Naive B cell (primary cell): Measurements from ENCODE around the gene BPNT1. TPM values are rescaled to one million over a fixed set of nuclear protein-coding genes. Genes with fewer than 3 reads are reported as not detected.
"Not testable (repeated sequence)": the region's sequence is repeated elsewhere in the genome, so short reads cannot be mapped to it uniquely, and the experiment has no call there.

ENCODE experiments used
- ATAC-seq, 2 donors: fragments of 150-1000 bp; cut with Tn5 transposase; 2 replicates each; pipeline ENCODE4 v1.10.0; 2021; ENCODE audit warnings: low read depth in 2 of 2, mild to moderate bottlenecking in 2 of 2, moderate library complexity in 2 of 2
- DNase-seq: peaks from one replicate; pipeline ENCODE4 v3.0.0; 2022
- H3K27ac Mint-ChIP-seq, 6 donors: one replicate each; pipeline ENCODE4 v1.8.0; 2020 to 2022; ENCODE audit warnings: mild to moderate bottlenecking in 6 of 6, mixed read lengths in 6 of 6, moderate library complexity in 5 of 6, inconsistent platforms in 2 of 6
- H3K27me3 Mint-ChIP-seq, 3 donors: one replicate each; pipeline ENCODE4 v1.8.0; 2021 to 2022; ENCODE audit warnings: mixed read lengths in 3 of 3, mild to moderate bottlenecking in 1 of 3
- H3K36me3 Mint-ChIP-seq, 2 donors: one replicate each; pipeline ENCODE4 v1.8.0; 2020 to 2022; ENCODE audit warnings: mixed read lengths in 2 of 2, inconsistent platforms in 1 of 2, mild to moderate bottlenecking in 1 of 2
- H3K4me1 Mint-ChIP-seq, 3 donors: one replicate each; pipeline ENCODE4 v1.8.0; 2020 to 2022; ENCODE audit warnings: mixed read lengths in 3 of 3, inconsistent platforms in 1 of 3, mild to moderate bottlenecking in 1 of 3, moderate library complexity in 1 of 3
- H3K4me3 Mint-ChIP-seq, 8 donors: one replicate each; pipeline ENCODE4 v1.8.0; 2020 to 2022; ENCODE audit warnings: mild to moderate bottlenecking in 8 of 8, mixed read lengths in 8 of 8, moderate library complexity in 8 of 8, inconsistent platforms in 2 of 8
- H3K9me3 Mint-ChIP-seq, 7 donors: one replicate each; pipeline ENCODE4 v1.8.0; 2020 to 2022; ENCODE audit warnings: mixed read lengths in 7 of 7, mild to moderate bottlenecking in 5 of 7, inconsistent platforms in 2 of 7, moderate library complexity in 1 of 7
- polyA plus RNA-seq, 6 donors: library from polyadenylated mRNA; unstranded; fragments of 300-500 nt; fragmentation: Illumina TruSeq; gene quantifications; one replicate each; pipeline ENCODE4 v1.2.3, GENCODE V29; 2021; ENCODE audit warnings: low read depth in 6 of 6

The BPNT1 gene
- polyA plus RNA-seq, 6 donors from 2014 or later, result 9.6 to 23.0 (median 18.4) TPM

GRCh38 chr1:220056374-220056773 lies 33.2 kb downstream of the BPNT1 start:
- Mint-ChIP-seq H3K27me3 (no peaks in the 10 kb centered on the region), H3K9me3 (peaks cover 0 to under 1% (median 0%) of the 10 kb centered on the region in 7 donors), H3K27ac (peak overlapping the region in 2 of 6 donors; percentile 15 to 33), H3K36me3 (peaks cover 0 to 2% of the 10 kb centered on the region in 2 donors), H3K4me1 (peaks cover 0 to 3% (median 0%) of the 10 kb centered on the region in 3 donors), H3K4me3 (no peak overlapping the region)
- ATAC-seq, result no peak
- DNase-seq, result no peak

GRCh38 chr1:220046052-220046930 lies 43.3 kb downstream of the BPNT1 start, which contains the start of gene EPRS1:
Gene EPRS1 (minus strand): TSS chr1:220046505. CDS start chr1:220046388, 117 bp downstream.
- ATAC-seq (peak; percentile 98), DNase-seq (peak; percentile 95)
- Mint-ChIP-seq H3K4me1 (peaks cover 18 to 44% (median 29%) of the 10 kb centered on the region in 3 donors), H3K27ac (peak within 1 kb of the TSS; percentile 84 to 96 (median 89)), H3K27me3 (no peaks in the 10 kb centered on the region), H3K9me3 (no peaks in the 10 kb centered on the region), H3K4me3 (peak within 1 kb of the TSS; percentile 86 to 97 (median 90)), H3K36me3 (no peaks in the 10 kb centered on the region)

GRCh38 chr1:220045356-220046051 lies 44.1 kb downstream of the BPNT1 start:
- Mint-ChIP-seq H3K36me3 (no peaks in the 10 kb centered on the region), H3K27me3 (no peaks in the 10 kb centered on the region), H3K9me3 (no peaks in the 10 kb centered on the region), H3K4me3 (peak overlapping the region; percentile 86 to 97 (median 90)), H3K4me1 (peaks cover 18 to 44% (median 29%) of the 10 kb centered on the region in 3 donors), H3K27ac (peak overlapping the region; percentile 84 to 96 (median 89))
- ATAC-seq, result no peak
- DNase-seq, result no peak

- no peaks in the 10 kb centered on the region for H3K27me3 Mint-ChIP-seq
- peak overlapping the region in 3 of 6 donors; percentile 88 to 96 (median 88) for H3K27ac Mint-ChIP-seq
- H3K36me3 Mint-ChIP-seq, result no peaks in the 10 kb centered on the region
- no peak for DNase-seq
- peaks cover 18 to 44% (median 29%) of the 10 kb centered on the region in 3 donors for H3K4me1 Mint-ChIP-seq
- no peaks in the 10 kb centered on the region for H3K9me3 Mint-ChIP-seq
- peak overlapping the region; percentile 86 to 97 (median 90) for H3K4me3 Mint-ChIP-seq
- no peak for ATAC-seq
Measured at GRCh38 chr1:220044678-220045355, 44.8 kb downstream of the BPNT1 start.

GRCh38 chr1:220043646-220044045 lies 45.9 kb downstream of the BPNT1 start:
- Mint-ChIP-seq H3K27ac (peak overlapping the region in 1 of 6 donors; percentile 14), H3K36me3 (peaks cover 2 to 3% of the 10 kb centered on the region in 2 donors), H3K27me3 (no peaks in the 10 kb centered on the region), H3K9me3 (no peaks in the 10 kb centered on the region), H3K4me3 (peak overlapping the region in 2 of 8 donors; percentile 52 to 80), H3K4me1 (peaks cover 20 to 47% (median 29%) of the 10 kb centered on the region in 3 donors)
- no peak for DNase-seq
- ATAC-seq, result no peak

GRCh38 chr1:220040028-220040596 lies 49.5 kb downstream of the BPNT1 start:
- no peaks in the 10 kb centered on the region for H3K27me3 Mint-ChIP-seq
- H3K36me3 Mint-ChIP-seq, result peaks cover 10 to 16% of the 10 kb centered on the region in 2 donors
- peaks cover 21 to 35% (median 25%) of the 10 kb centered on the region in 3 donors for H3K4me1 Mint-ChIP-seq
- DNase-seq (no peak), ATAC-seq (no peak)
- H3K27ac Mint-ChIP-seq, result no peak overlapping the region
- H3K9me3 Mint-ChIP-seq, result no peaks in the 10 kb centered on the region
- H3K4me3 Mint-ChIP-seq, result no peak overlapping the region

GRCh38 chr1:220038640-220039039 lies 50.9 kb downstream of the BPNT1 start:
- ATAC-seq, result no peak
- Mint-ChIP-seq H3K36me3 (peaks cover 10 to 16% of the 10 kb centered on the region in 2 donors), H3K9me3 (no peaks in the 10 kb centered on the region), H3K27me3 (no peaks in the 10 kb centered on the region), H3K4me3 (no peak overlapping the region), H3K27ac (peak overlapping the region in 1 of 6 donors; percentile 49), H3K4me1 (peaks cover 14 to 23% (median 18%) of the 10 kb centered on the region in 3 donors)
- DNase-seq, result no peak

- not testable (repeated sequence) for ATAC-seq, H3K9me3 Mint-ChIP-seq, H3K4me3 Mint-ChIP-seq, DNase-seq, H3K27me3 Mint-ChIP-seq
- peak overlapping the region in 4 of 6 donors; percentile 2 to 27 (median 7) for H3K27ac Mint-ChIP-seq
- H3K4me1 Mint-ChIP-seq, result peaks cover 8 to 19% (median 14%) of the 10 kb centered on the region in 3 donors
- H3K36me3 Mint-ChIP-seq, result peaks cover 15 to 16% of the 10 kb centered on the region in 2 donors
Measured at GRCh38 chr1:220037810-220038209, 51.8 kb downstream of the BPNT1 start.

GRCh38 chr1:220032911-220033310 lies 56.7 kb downstream of the BPNT1 start:
- Mint-ChIP-seq H3K27ac (no peak overlapping the region), H3K4me1 (peaks cover 0 to 8% (median 7%) of the 10 kb centered on the region in 3 donors), H3K9me3 (no peaks in the 10 kb centered on the region), H3K36me3 (peaks cover 5 to 32% of the 10 kb centered on the region in 2 donors), H3K4me3 (no peak overlapping the region), H3K27me3 (no peaks in the 10 kb centered on the region)
- ATAC-seq (no peak), DNase-seq (no peak)

- Mint-ChIP-seq H3K27me3 (no peaks in the 10 kb centered on the region), H3K27ac (peak overlapping the region in 2 of 6 donors; percentile 3 to 21), H3K36me3 (peaks cover 0 to 28% of the 10 kb centered on the region in 2 donors), H3K4me3 (no peak overlapping the region), H3K9me3 (no peaks in the 10 kb centered on the region), H3K4me1 (peaks cover 0 to 3% (median under 1%) of the 10 kb centered on the region in 3 donors)
- ATAC-seq (no peak), DNase-seq (no peak)
Measured at GRCh38 chr1:220031287-220031686, 58.3 kb downstream of the BPNT1 start.

- H3K4me1 Mint-ChIP-seq, result no peaks in the 10 kb centered on the region
- no peak for ATAC-seq
- H3K27me3 Mint-ChIP-seq, result no peaks in the 10 kb centered on the region
- no peak for DNase-seq
- H3K4me3 Mint-ChIP-seq, result no peak overlapping the region
- H3K9me3 Mint-ChIP-seq, result no peaks in the 10 kb centered on the region
- H3K27ac Mint-ChIP-seq, result no peak overlapping the region
- peaks cover 7 to 32% of the 10 kb centered on the region in 2 donors for H3K36me3 Mint-ChIP-seq
Measured at GRCh38 chr1:220028346-220028895, 61.2 kb downstream of the BPNT1 start.

- DNase-seq (no peak), ATAC-seq (no peak)
- Mint-ChIP-seq H3K27me3 (no peaks in the 10 kb centered on the region), H3K9me3 (no peaks in the 10 kb centered on the region), H3K4me1 (peaks cover 0 to 8% (median 2%) of the 10 kb centered on the region in 3 donors), H3K36me3 (peaks cover 22 to 25% of the 10 kb centered on the region in 2 donors), H3K4me3 (no peak overlapping the region), H3K27ac (no peak overlapping the region)
Measured at GRCh38 chr1:220019071-220019470, 70.5 kb downstream of the BPNT1 start.
